K562 (cell line): Measurements from ENCODE around the gene CEP170. TPM values are rescaled to one million over a fixed set of nuclear protein-coding genes. Genes with fewer than 3 reads are reported as not detected.
A peak's percentile ranks its signal among the peaks of the same experiment; 100 is the strongest.

Experiments used
- ARNT ChIP-seq, 2 experiments: fragments of 450-650 bp; IDR thresholded peaks; 2 replicates each; pipeline ENCODE4 v1.6.1; 2016; ENCODE audit warnings: mild to moderate bottlenecking in 1 of 2
- BRD9 ChIP-seq: fragments of 450-650 bp; IDR thresholded peaks from 2 replicates; pipeline ENCODE4 v1.6.1; 2018; ENCODE audit warnings: low read depth; ENCODE audit not compliant: partially characterized antibody
- CBFB ChIP-seq: sonication (generic); formaldehyde crosslinking; IDR thresholded peaks from 2 replicates; pipeline ENCODE4 v1.4.0; 2020; ENCODE audit warnings: mild to moderate bottlenecking, missing genetic modification reagents
- CC2D1A ChIP-seq: fragments of 450-650 bp; IDR thresholded peaks from 2 replicates; pipeline ENCODE4 v1.6.1; 2017; ENCODE audit warnings: mild to moderate bottlenecking
- CREB1 ChIP-seq, 2 experiments: sonication (generic) in 1 of 2; formaldehyde crosslinking in 1 of 2; IDR thresholded peaks; 2 replicates each; pipeline versions ENCODE4 v1.6.1 to v1.8.0; 2012 to 2022; ENCODE audit warnings: inconsistent platforms in 1 of 2, mild to moderate bottlenecking in 1 of 2, missing genetic modification reagents in 1 of 2, moderate library complexity in 1 of 2
- DACH1 ChIP-seq: fragments of 450-650 bp; IDR thresholded peaks from 2 replicates; pipeline ENCODE4 v1.6.1; 2018; ENCODE audit not compliant: partially characterized antibody
- EP300 ChIP-seq: IDR thresholded peaks from 2 replicates; pipeline ENCODE4 v1.6.1; 2012; ENCODE audit warnings: low read length, improper control_type of control experiment
- GABPB1 ChIP-seq: sonication (generic); formaldehyde crosslinking; IDR thresholded peaks from 2 replicates; pipeline ENCODE4 v1.8.0; 2022; ENCODE audit warnings: mild to moderate bottlenecking, missing genetic modification reagents
- HIVEP1 ChIP-seq: fragments of 250-450 bp; sonication (Bioruptor Pico); IDR thresholded peaks from 2 replicates; pipeline ENCODE4 v1.4.0; 2020; ENCODE audit warnings: mild to moderate bottlenecking
- KDM1A ChIP-seq, 2 experiments: fragments of 450-650 bp; IDR thresholded peaks; 2 replicates each; pipeline ENCODE4 v1.6.1; 2016; ENCODE audit warnings: mild to moderate bottlenecking in 2 of 2
- MIER1 ChIP-seq: fragments of 450-650 bp; IDR thresholded peaks from 2 replicates; pipeline ENCODE4 v1.6.1; 2016; ENCODE audit warnings: antibody characterized with exemption, mild to moderate bottlenecking, low read depth
- NCOA6 ChIP-seq: fragments of 450-650 bp; IDR thresholded peaks from 2 replicates; pipeline ENCODE4 v1.6.1; 2017; ENCODE audit warnings: mild to moderate bottlenecking
- NR2C2 ChIP-seq, 2 experiments: fragments of 200-800 bp in 1 of 2; sonication (Bioruptor generic) in 1 of 2; sonication (generic) in 1 of 2; formaldehyde crosslinking in 1 of 2; IDR thresholded peaks; 2 replicates each; pipeline versions ENCODE4 v1.6.1 to v1.8.0; 2016 to 2022; ENCODE audit warnings: mild to moderate bottlenecking in 1 of 2, missing compliant biosample characterization in 1 of 2, missing genetic modification characterization in 1 of 2, missing genetic modification reagents in 1 of 2
- POLR2AphosphoS5 ChIP-seq: IDR thresholded peaks from 2 replicates; pipeline ENCODE4 v1.6.1; 2011; ENCODE audit warnings: mild to moderate bottlenecking, low read depth, low read length, moderate library complexity; ENCODE audit not compliant: control insufficient read depth, insufficient read depth
- PTTG1 ChIP-seq: fragments of 450-650 bp; IDR thresholded peaks from 2 replicates; pipeline ENCODE4 v1.6.1; 2016; ENCODE audit warnings: low read depth, mild to moderate bottlenecking, missing genetic modification characterization, missing compliant biosample characterization
- TBL1XR1 ChIP-seq, 2 experiments: IDR thresholded peaks; 2 replicates each; pipeline ENCODE4 v1.6.1; 2012; ENCODE audit warnings: improper control_type of control experiment in 2 of 2, low read length in 2 of 2, mild to moderate bottlenecking in 1 of 2
- TOE1 ChIP-seq, 2 experiments: fragments of 450-650 bp in 1 of 2; sonication (generic) in 1 of 2; formaldehyde crosslinking in 1 of 2; IDR thresholded peaks; 2 replicates each; pipeline versions ENCODE4 v1.7.1 to v1.8.0; 2016 to 2022; ENCODE audit warnings: borderline replicate concordance in 2 of 2, mild to moderate bottlenecking in 2 of 2, antibody characterized with exemption in 1 of 2, inconsistent platforms in 1 of 2, low read depth in 1 of 2, missing genetic modification reagents in 1 of 2, moderate library complexity in 1 of 2
- ZNF282 ChIP-seq: sonication (generic); formaldehyde crosslinking; IDR thresholded peaks from 2 replicates; pipeline ENCODE4 v1.8.1; 2023; ENCODE audit warnings: missing genetic modification reagents
- ZNF3 ChIP-seq: fragments of 250-450 bp; sonication (Bioruptor Pico); IDR thresholded peaks from 2 replicates; pipeline ENCODE4 v1.5.0; 2021; ENCODE audit warnings: mild to moderate bottlenecking, moderate library complexity
- polyA plus RNA-seq, 8 experiments: library from polyadenylated mRNA; depleted of rRNA in 4 of 8; stranded (reverse) in 5 of 8; unstranded in 3 of 8; fragments of >200 nt; fragmentation: Nextera tagmentation in 2 of 8; fragmentation: Illumina TruSeq in 1 of 8; extraction: Ambion mirVana in 2 of 8; extraction: Trizol in 1 of 8; gene quantifications; 2 replicates each; pipeline versions ENCODE4 v1.2.1 to v1.2.3, GENCODE V29; 2011 to 2014; ENCODE audit warnings: inconsistent platforms in 1 of 8, missing spikeins in 1 of 8
- total RNA-seq, 7 experiments: library from RNA; depleted of rRNA in 6 of 7; stranded (reverse); fragments of >200 nt in 6 of 7; fragmentation: Illumina TruSeq in 2 of 7; extraction: Trizol in 2 of 7; gene quantifications; 2 replicates each; pipeline versions ENCODE4 v1.2.1 to v1.2.3, GENCODE V29; 2011 to 2021; ENCODE audit warnings: low replicate concordance in 1 of 7
- TF ChIP-seq, protein P1 (sequence below): fragments of 450-650 bp; formaldehyde crosslinking; IDR thresholded peaks from 2 replicates; pipeline ENCODE4 v1.4.0; 2022; ENCODE audit warnings: missing genetic modification characterization
- TF ChIP-seq, protein P2 (sequence below): fragments of 450-650 bp; IDR thresholded peaks from 2 replicates; pipeline ENCODE4 v1.6.1; 2016; ENCODE audit warnings: antibody characterized with exemption
- TF ChIP-seq, protein P3 (sequence below), 2 experiments: fragments of 450-650 bp; IDR thresholded peaks; 2 replicates each; pipeline ENCODE4 v1.6.1; 2016
- TF ChIP-seq, protein P4 (sequence below): sonication (generic); formaldehyde crosslinking; IDR thresholded peaks from 2 replicates; pipeline ENCODE4 v1.9.0; 2022; ENCODE audit warnings: mild to moderate bottlenecking, missing genetic modification reagents

CEP170 gene
- total and polyA plus RNA-seq, 9 of the 15 experiments (the other 6 are each of a cell fraction or from before 2014, with no cell fraction given) = 22.6 to 110 (median 68.5) TPM

DNA sequence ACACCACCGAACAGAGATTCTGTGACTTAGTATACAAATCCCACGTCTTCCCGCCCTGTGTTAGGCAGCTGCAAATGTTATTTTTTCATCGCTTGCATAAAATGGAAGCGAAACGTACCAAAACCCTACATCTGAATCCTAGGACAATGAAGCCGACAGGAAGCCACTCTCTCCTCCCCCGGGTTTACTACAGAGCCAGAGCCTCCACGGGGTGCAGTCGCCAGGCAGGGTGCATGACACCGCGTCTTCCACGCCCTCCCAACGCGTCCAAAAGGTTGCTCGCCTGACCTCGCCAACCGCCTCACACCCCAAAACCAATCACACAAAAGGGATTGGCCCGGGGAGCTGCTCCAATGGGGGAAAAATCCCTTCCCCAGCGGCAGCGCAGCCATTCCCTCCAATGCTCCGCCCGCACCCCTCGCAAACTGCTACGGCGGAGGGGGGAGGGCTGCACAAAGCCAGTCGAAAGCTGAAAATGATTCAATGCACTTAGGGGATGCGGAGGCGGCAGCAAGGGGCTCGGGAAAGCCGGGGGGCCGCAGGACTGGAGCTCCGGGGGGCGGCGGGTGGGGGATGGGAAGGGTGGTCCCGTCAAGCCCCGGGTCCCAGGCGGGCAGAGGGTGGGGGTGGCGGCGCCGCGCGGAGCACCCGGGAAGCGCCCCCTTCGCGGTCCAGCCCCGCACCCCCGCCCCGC, 701 bp downstream of the CEP170 start (continued):
- TF ChIP-seq, protein P1, sequence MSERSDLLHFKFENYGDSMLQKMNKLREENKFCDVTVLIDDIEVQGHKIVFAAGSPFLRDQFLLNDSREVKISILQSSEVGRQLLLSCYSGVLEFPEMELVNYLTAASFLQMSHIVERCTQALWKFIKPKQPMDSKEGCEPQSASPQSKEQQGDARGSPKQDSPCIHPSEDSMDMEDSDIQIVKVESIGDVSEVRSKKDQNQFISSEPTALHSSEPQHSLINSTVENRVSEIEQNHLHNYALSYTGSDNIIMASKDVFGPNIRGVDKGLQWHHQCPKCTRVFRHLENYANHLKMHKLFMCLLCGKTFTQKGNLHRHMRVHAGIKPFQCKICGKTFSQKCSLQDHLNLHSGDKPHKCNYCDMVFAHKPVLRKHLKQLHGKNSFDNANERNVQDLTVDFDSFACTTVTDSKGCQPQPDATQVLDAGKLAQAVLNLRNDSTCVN (CRISPR knock-in tag) = no peak
- no peak for TF ChIP-seq TBL1XR1 (IDR thresholded peaks at IDR 0.05; ENCODE audit: low read length in 2 of 2)
- peak; percentile 72 for TF ChIP-seq BRD9
- TF ChIP-seq ARNT (IDR thresholded peaks at IDR 0.05) = peak in 1 of 2 experiments; percentile 31; a peak in 2 of 4 replicates
- TF ChIP-seq, protein P2, sequence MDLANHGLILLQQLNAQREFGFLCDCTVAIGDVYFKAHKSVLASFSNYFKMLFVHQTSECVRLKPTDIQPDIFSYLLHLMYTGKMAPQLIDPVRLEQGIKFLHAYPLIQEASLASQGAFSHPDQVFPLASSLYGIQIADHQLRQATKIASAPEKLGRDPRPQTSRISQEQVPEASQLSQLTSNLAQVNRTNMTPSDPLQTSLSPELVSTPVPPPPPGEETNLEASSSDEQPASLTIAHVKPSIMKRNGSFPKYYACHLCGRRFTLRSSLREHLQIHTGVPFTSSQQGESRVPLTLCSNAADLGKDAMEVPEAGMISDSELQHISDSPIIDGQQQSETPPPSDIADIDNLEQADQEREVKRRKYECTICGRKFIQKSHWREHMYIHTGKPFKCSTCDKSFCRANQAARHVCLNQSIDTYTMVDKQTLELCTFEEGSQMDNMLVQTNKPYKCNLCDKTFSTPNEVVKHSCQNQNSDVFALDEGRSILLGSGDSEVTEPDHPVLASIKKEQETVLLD = no peak
- peak; percentile 56; the same call in 1 of the 2 replicates for TF ChIP-seq ZNF3 (CRISPR knock-in tag)
- TF ChIP-seq CBFB (CRISPR knock-in tag) = no peak
- TF ChIP-seq, protein P3, sequence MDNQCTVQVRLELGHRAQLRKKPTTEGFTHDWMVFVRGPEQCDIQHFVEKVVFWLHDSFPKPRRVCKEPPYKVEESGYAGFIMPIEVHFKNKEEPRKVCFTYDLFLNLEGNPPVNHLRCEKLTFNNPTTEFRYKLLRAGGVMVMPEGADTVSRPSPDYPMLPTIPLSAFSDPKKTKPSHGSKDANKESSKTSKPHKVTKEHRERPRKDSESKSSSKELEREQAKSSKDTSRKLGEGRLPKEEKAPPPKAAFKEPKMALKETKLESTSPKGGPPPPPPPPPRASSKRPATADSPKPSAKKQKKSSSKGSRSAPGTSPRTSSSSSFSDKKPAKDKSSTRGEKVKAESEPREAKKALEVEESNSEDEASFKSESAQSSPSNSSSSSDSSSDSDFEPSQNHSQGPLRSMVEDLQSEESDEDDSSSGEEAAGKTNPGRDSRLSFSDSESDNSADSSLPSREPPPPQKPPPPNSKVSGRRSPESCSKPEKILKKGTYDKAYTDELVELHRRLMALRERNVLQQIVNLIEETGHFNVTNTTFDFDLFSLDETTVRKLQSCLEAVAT (IDR thresholded peaks at IDR 0.05) = peak; percentile 35 to 67; a peak in 3 of 4 replicates
- TF ChIP-seq MIER1 = no peak
- no peak for TF ChIP-seq DACH1
- peak; percentile 74 for TF ChIP-seq POLR2AphosphoS5
- TF ChIP-seq NR2C2 (CRISPR knock-in tag; IDR thresholded peaks at IDR 0.05) = 0 out of 2 replicates have a peak, but pooled peaks have one; percentile 52
- peak; percentile 33; the same call in 1 of the 2 replicates for TF ChIP-seq NR2C2 (tag; IDR thresholded peaks at IDR 0.05)
- TF ChIP-seq PTTG1 = no peak
- TF ChIP-seq NCOA6 = no peak
- no peak for TF ChIP-seq ZNF282 (CRISPR knock-in tag)
- TF ChIP-seq KDM1A (IDR thresholded peaks at IDR 0.05) = peak in 1 of 2 experiments; percentile 65; a peak in 1 of 4 replicates
- TF ChIP-seq, protein P4, sequence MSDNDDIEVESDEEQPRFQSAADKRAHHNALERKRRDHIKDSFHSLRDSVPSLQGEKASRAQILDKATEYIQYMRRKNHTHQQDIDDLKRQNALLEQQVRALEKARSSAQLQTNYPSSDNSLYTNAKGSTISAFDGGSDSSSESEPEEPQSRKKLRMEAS (CRISPR knock-in tag) = peak; percentile 64
- peak; percentile 40; the same call in 1 of the 2 replicates for TF ChIP-seq HIVEP1
- TF ChIP-seq GABPB1 (CRISPR knock-in tag) = 0 out of 2 replicates have a peak, but pooled peaks have one; percentile 16
- TF ChIP-seq TOE1 (IDR thresholded peaks at IDR 0.05; ENCODE audit: borderline replicate concordance) = peak; percentile 28; the same call in 1 of the 2 replicates
- TF ChIP-seq TOE1 (CRISPR knock-in tag; IDR thresholded peaks at IDR 0.05; ENCODE audit: borderline replicate concordance, low read depth) = no peak
- TF ChIP-seq EP300 = peak; percentile 39; the same call in 1 of the 2 replicates
- 0 out of 2 replicates have a peak, but pooled peaks have one; percentile 15 for TF ChIP-seq CC2D1A
- TF ChIP-seq CREB1 (IDR thresholded peaks at IDR 0.05) = peak; percentile 34; the same call in 1 of the 2 replicates
- TF ChIP-seq CREB1 (CRISPR knock-in tag; IDR thresholded peaks at IDR 0.05) = peak; percentile 45; the same call in 1 of the 2 replicates
